ENCODE measurements around the gene EYS. TPM values are rescaled to one million over a fixed set of nuclear protein-coding genes. Genes with fewer than 3 reads are reported as not detected.

The EYS gene
- total and polyA plus RNA-seq, 2 of the 13 experiments (the other 11 are each of a cell fraction or from before 2014, with no cell fraction given) = 0.04 to 0.07 TPM

DNA sequence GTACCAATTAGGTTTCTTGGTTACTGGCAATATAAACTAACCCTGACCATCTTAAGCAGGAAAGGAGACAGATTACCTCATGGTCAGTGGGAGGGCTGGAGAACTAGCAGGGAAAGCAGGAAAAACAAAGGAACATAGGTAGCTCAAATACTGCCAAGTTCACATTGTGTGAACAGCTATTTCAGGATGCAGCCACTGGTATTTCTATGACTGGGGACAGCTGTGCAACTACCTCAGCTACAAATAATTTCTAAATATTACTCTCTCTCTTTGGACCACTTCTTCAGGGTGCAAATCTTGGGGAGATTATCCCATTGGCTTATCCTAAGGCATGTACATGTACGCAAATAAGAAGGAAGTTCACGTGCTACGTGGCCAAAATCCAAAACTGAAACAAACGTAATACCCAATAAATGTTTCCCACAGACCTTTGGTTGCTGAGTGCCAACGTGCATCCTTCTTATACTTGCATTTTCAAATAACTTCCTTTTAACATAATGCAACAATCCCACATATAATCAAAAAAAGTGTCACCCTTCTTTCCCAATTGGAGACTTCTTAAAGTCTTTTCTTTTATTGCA lies 1890.5 kb downstream of the EYS start (continued):
- TF ChIP-seq, protein P1, sequence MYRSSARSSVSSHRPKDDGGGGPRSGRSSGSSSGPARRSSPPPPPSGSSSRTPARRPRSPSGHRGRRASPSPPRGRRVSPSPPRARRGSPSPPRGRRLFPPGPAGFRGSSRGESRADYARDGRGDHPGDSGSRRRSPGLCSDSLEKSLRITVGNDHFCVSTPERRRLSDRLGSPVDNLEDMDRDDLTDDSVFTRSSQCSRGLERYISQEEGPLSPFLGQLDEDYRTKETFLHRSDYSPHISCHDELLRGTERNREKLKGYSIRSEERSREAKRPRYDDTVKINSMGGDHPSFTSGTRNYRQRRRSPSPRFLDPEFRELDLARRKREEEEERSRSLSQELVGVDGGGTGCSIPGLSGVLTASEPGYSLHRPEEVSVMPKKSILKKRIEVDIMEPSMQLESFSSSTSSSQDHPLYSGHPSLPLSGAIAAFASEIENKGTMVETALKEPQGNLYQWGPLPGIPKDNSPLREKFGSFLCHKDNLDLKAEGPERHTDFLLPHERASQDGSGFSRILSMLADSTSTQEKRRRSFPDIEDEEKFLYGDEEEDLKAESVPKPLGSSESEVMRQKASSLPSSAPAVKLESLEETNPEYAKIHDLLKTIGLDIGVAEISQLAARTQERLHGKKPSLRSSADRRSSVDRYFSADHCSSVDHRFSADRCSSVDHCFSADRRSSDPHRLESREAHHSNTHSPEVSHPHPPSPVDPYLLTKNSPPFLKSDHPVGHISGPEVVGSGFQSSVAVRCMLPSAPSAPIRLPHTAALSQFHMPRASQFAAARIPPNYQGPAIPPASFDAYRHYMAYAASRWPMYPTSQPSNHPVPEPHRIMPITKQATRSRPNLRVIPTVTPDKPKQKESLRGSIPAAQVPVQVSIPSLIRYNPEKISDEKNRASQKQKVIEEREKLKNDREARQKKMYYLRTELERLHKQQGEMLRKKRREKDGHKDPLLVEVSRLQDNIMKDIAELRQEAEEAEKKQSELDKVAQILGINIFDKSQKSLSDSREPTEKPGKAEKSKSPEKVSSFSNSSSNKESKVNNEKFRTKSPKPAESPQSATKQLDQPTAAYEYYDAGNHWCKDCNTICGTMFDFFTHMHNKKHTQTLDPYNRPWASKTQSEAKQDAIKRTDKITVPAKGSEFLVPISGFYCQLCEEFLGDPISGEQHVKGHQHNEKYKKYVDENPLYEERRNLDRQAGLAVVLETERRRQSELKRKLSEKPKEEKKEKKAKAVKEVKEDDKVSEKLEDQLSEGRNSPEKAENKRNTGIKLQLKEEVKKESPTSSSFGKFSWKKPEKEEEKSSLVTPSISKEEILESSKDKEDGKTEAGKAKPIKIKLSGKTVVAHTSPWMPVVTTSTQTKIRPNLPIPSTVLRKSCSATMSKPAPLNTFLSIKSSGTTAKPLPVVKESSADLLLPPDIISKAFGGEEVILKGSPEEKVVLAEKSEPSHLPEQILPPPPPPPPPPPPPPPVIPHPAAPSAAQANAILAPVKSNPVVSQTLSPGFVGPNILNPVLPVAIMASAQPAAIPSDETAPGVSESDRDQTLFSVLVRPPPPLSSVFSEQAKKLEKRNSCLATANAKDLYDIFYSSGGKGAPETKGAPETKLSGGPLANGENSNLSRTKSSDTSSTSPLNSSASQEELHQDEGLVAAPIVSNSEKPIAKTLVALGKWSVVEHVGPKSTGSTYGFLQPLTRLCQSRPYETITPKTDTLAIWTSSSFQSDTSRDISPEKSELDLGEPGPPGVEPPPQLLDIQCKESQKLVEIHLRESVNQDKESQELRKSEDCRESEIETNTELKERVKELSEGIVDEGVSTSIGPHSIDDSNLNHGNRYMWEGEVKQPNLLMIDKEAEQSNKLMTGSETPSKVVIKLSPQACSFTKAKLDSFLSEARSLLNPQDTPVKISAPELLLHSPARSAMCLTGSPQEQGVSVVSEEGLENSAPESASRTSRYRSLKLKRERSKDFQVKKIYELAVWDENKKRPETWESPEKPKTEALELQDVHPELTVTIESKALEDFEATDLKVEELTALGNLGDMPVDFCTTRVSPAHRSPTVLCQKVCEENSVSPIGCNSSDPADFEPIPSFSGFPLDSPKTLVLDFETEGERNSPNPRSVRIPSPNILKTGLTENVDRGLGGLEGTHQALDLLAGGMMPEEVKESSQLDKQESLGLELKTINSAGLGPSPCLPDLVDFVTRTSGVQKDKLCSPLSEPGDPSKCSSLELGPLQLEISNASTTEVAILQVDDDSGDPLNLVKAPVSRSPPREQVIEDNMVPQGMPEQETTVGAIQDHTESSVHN (CRISPR knock-in tag; IDR thresholded peaks at IDR 0.05) = no peak

DNA sequence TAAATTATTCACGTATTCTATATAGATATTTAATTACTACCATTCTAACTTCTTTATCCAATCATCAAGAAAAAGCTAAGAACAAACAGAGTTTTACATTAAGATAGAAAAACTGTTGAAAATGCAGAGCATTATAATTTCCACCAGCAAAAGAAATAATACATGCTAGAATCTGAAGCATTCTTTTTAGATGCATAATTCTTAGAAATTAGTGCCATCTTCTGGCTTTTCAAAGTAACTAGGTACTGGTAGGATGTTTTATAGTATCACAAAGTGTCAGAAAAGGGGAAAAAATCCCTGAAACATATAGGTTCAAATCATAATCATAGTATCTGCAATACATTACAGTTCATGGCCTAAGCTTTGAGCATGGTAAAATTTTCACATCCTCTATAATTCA lies 1892.6 kb downstream of the EYS start:
- no peak for DNase-seq (ENCODE audit: low spot score)
- Histone ChIP-seq H3K4me3 (replicated peaks in 1 of 3; ENCODE audit: insufficient read depth in 1 of 3, low read depth in 2 of 3, low read length in 3 of 3) (no peak overlapping the region), H3K36me3 (replicated peaks in 1 of 2; ENCODE audit: control insufficient read depth in 1 of 2, insufficient read depth in 2 of 2, low read length in 2 of 2) (no peaks in the 10 kb centered on the region), H3K27me3 (ENCODE audit: control insufficient read depth in 1 of 2, insufficient read depth in 2 of 2, low read length in 2 of 2) (no peaks in the 10 kb centered on the region), H3K79me2 (ENCODE audit: insufficient read depth, low read length) (no peaks in the 10 kb centered on the region), H4K20me1 (ENCODE audit: insufficient read depth, low read length) (no peaks in the 10 kb centered on the region), H2AFZ (ENCODE audit: low read length) (no peak overlapping the region), H3K9ac (ENCODE audit: insufficient read depth, low read depth, low read length) (no peak overlapping the region), H3K4me1 (ENCODE audit: insufficient read depth, low read length) (no peaks in the 10 kb centered on the region), H3K4me2 (ENCODE audit: low read depth, low read length) (no peak overlapping the region), H3K9me3 (ENCODE audit: low read length) (no peaks in the 10 kb centered on the region), H3K27ac (ENCODE audit: extremely low read length, insufficient read depth, low read length) (no peak overlapping the region)
- CTCF ChIA-PET (ENCODE audit: low intra/inter-chr PET ratio, low total read pairs) = no interaction called here
- FAIRE-seq = no peak
- intact Hi-C loops (cut with micrococcal nuclease; ENCODE audit: unreplicated experiment) (no loop called here), in situ Hi-C loops (cut with HindIII; ENCODE audit: extremely low pct_ligation_motif_present, low pct_unique_long_range_greater_than_20kb) (loop anchor here (25.0 kb wide), 1 partner anchor 752 kb away; no protein-coding TSS in a partner anchor)
- TF ChIP-seq STAG1 (CRISPR knock-in tag; IDR thresholded peaks at IDR 0.05) (peak; percentile 32), ZNF782 (CRISPR knock-in tag; IDR thresholded peaks at IDR 0.05; ENCODE audit: borderline replicate concordance) (no peak)
- POLR2A ChIA-PET = no interaction called here
- ATAC-seq = no peak
- WGBS (ENCODE audit: low lambda C conversion rate) = 59% methylated on average over 1 of the region's 1 CpG
- BruUV-seq (replicated peaks) = no TSS peak

Data from HepG2 (cell line).